AG10803 (cell line): ENCODE results near the gene TMEM132C.

Experiments used
- DNase-seq: peaks from one replicate; pipeline ENCODE4 v3.0.0; 2010; ENCODE audit warnings: low read depth
- H3K4me3 ChIP-seq: 2 replicates; pipeline ENCODE4 v1.5.1; 2011; ENCODE audit warnings: mild to moderate bottlenecking, low read length, control low read depth
- CTCF ChIP-seq: conservative IDR thresholded peaks from 2 replicates; pipeline ENCODE4 v1.5.1; 2011; ENCODE audit warnings: mild to moderate bottlenecking, low read length, control low read depth, inconsistent platforms

Gene TMEM132C

GRCh38 chr12:128521981-128522380, 255.0 kb downstream of the TMEM132C start:
- no peak for DNase-seq
- TF ChIP-seq CTCF: no peak
- H3K4me3 ChIP-seq: no peak overlapping the region

GRCh38 chr12:128524439-128524838, 257.5 kb downstream of the TMEM132C start:
- no peak for DNase-seq
- no peak for TF ChIP-seq CTCF

GRCh38 chr12:128531170-128531569, 264.2 kb downstream of the TMEM132C start:
- no peak for DNase-seq
- no peak for TF ChIP-seq CTCF
- H3K4me3 ChIP-seq: no peak overlapping the region

More at GRCh38 chr12:128524439-128524838, 257.5 kb downstream of the TMEM132C start:
- no peak overlapping the region for H3K4me3 ChIP-seq

- H3K4me3 ChIP-seq: no peak overlapping the region
- no peak for TF ChIP-seq CTCF
- DNase-seq: no peak
These were observed 267.9 kb downstream of the TMEM132C start for GRCh38 chr12:128534906-128535305.

- no peak for TF ChIP-seq CTCF
These were observed 269.8 kb downstream of the TMEM132C start for GRCh38 chr12:128536810-128537209.

GRCh38 chr12:128537668-128538067, 270.7 kb downstream of the TMEM132C start:
- TF ChIP-seq CTCF: no peak
- H3K4me3 ChIP-seq: no peak overlapping the region
- DNase-seq: no peak

More at GRCh38 chr12:128536810-128537209, 269.8 kb downstream of the TMEM132C start:
- no peak for DNase-seq
- H3K4me3 ChIP-seq: no peak overlapping the region

GRCh38 chr12:128542844-128543243, 275.9 kb downstream of the TMEM132C start:
- TF ChIP-seq CTCF: no peak
- no peak for DNase-seq
- no peak overlapping the region for H3K4me3 ChIP-seq
